Measurements from ENCODE around the gene GPA33.

GPA33 gene

GRCh38 chr1:167095368-167095767, 5.2 kb upstream of the GPA33 start:
- no peaks in the 10 kb centered on the region for H3K27me3 ChIP-seq (ENCODE audit: control insufficient read depth, insufficient read depth, low read length)
- peaks cover 6% of the 10 kb centered on the region for H3K4me1 ChIP-seq (ENCODE audit: control insufficient read depth, insufficient read depth, low read length)
- no peak overlapping the region for H3K9ac ChIP-seq (ENCODE audit: low read length)
- no peaks in the 10 kb centered on the region for H3K36me3 ChIP-seq (ENCODE audit: control insufficient read depth, insufficient read depth, low read length)
- H3K9me3 ChIP-seq (ENCODE audit: control insufficient read depth, low read length): no peaks in the 10 kb centered on the region
- no peak overlapping the region for H3K4me3 ChIP-seq (ENCODE audit: low read length)

- H3K4me3 ChIP-seq (ENCODE audit: low read length): no peak overlapping the region
- peaks cover 11% of the 10 kb centered on the region for H3K4me1 ChIP-seq (ENCODE audit: control insufficient read depth, insufficient read depth, low read length)
- no peaks in the 10 kb centered on the region for H3K36me3 ChIP-seq (ENCODE audit: control insufficient read depth, insufficient read depth, low read length)
- no peak overlapping the region for H3K9ac ChIP-seq (ENCODE audit: low read length)
- H3K9me3 ChIP-seq (ENCODE audit: control insufficient read depth, low read length): no peaks in the 10 kb centered on the region
- H3K27me3 ChIP-seq (ENCODE audit: control insufficient read depth, insufficient read depth, low read length): no peaks in the 10 kb centered on the region
These were observed 4.5 kb upstream of the GPA33 start for GRCh38 chr1:167094690-167095089.

- Histone ChIP-seq H3K4me1 (ENCODE audit: control insufficient read depth, insufficient read depth, low read length) (peaks cover 11% of the 10 kb centered on the region), H3K4me3 (ENCODE audit: low read length) (no peak within 1 kb of the TSS), H3K36me3 (ENCODE audit: control insufficient read depth, insufficient read depth, low read length) (no peaks in the 10 kb centered on the region), H3K9me3 (ENCODE audit: control insufficient read depth, low read length) (no peaks in the 10 kb centered on the region), H3K9ac (ENCODE audit: low read length) (no peak within 1 kb of the TSS), H3K27me3 (ENCODE audit: control insufficient read depth, insufficient read depth, low read length) (no peaks in the 10 kb centered on the region)
These were observed 3.8 kb upstream of the GPA33 start, which contains the start of gene STYXL2 for GRCh38 chr1:167093846-167094516. TSS of gene STYXL2 (plus strand) at chr1:167094075. CDS start at chr1:167094850, 775 bp downstream.

GRCh38 chr1:167092653-167093052, 2.5 kb upstream of the GPA33 start:
- Histone ChIP-seq H3K4me3 (ENCODE audit: low read length) (no peak overlapping the region), H3K27me3 (ENCODE audit: control insufficient read depth, insufficient read depth, low read length) (no peaks in the 10 kb centered on the region), H3K9me3 (ENCODE audit: control insufficient read depth, low read length) (no peaks in the 10 kb centered on the region), H3K4me1 (ENCODE audit: control insufficient read depth, insufficient read depth, low read length) (peaks cover 11% of the 10 kb centered on the region), H3K9ac (ENCODE audit: low read length) (no peak overlapping the region), H3K36me3 (ENCODE audit: control insufficient read depth, insufficient read depth, low read length) (no peaks in the 10 kb centered on the region)

- peak overlapping the region; percentile 38 for H3K9ac ChIP-seq (ENCODE audit: low read length)
- H3K4me1 ChIP-seq (ENCODE audit: control insufficient read depth, insufficient read depth, low read length): peaks cover 11% of the 10 kb centered on the region
- H3K4me3 ChIP-seq (ENCODE audit: low read length): no peak overlapping the region
- no peaks in the 10 kb centered on the region for H3K9me3 ChIP-seq (ENCODE audit: control insufficient read depth, low read length)
- H3K27me3 ChIP-seq (ENCODE audit: control insufficient read depth, insufficient read depth, low read length): no peaks in the 10 kb centered on the region
- H3K36me3 ChIP-seq (ENCODE audit: control insufficient read depth, insufficient read depth, low read length): no peaks in the 10 kb centered on the region
These were observed 251 bp downstream of the GPA33 start for GRCh38 chr1:167089939-167090313.

- H3K4me3 ChIP-seq (ENCODE audit: low read length): no peak overlapping the region
- H3K4me1 ChIP-seq (ENCODE audit: control insufficient read depth, insufficient read depth, low read length): peaks cover 21% of the 10 kb centered on the region
- no peaks in the 10 kb centered on the region for H3K36me3 ChIP-seq (ENCODE audit: control insufficient read depth, insufficient read depth, low read length)
- H3K9me3 ChIP-seq (ENCODE audit: control insufficient read depth, low read length): no peaks in the 10 kb centered on the region
- H3K9ac ChIP-seq (ENCODE audit: low read length): no peak overlapping the region
- no peaks in the 10 kb centered on the region for H3K27me3 ChIP-seq (ENCODE audit: control insufficient read depth, insufficient read depth, low read length)
These were observed 1.3 kb downstream of the GPA33 start for GRCh38 chr1:167088746-167089417.

- H3K4me3 ChIP-seq (ENCODE audit: low read length): no peak overlapping the region
These were observed 3.4 kb downstream of the GPA33 start for GRCh38 chr1:167086768-167087167.

GRCh38 chr1:167086033-167086432, 4.1 kb downstream of the GPA33 start:
- H3K27me3 ChIP-seq (ENCODE audit: control insufficient read depth, insufficient read depth, low read length): no peaks in the 10 kb centered on the region
- no peak overlapping the region for H3K4me3 ChIP-seq (ENCODE audit: low read length)
- peaks cover 45% of the 10 kb centered on the region for H3K4me1 ChIP-seq (ENCODE audit: control insufficient read depth, insufficient read depth, low read length)
- H3K9me3 ChIP-seq (ENCODE audit: control insufficient read depth, low read length): no peaks in the 10 kb centered on the region
- H3K36me3 ChIP-seq (ENCODE audit: control insufficient read depth, insufficient read depth, low read length): no peaks in the 10 kb centered on the region
- H3K9ac ChIP-seq (ENCODE audit: low read length): no peak overlapping the region

More at GRCh38 chr1:167086768-167087167, 3.4 kb downstream of the GPA33 start:
- H3K36me3 ChIP-seq (ENCODE audit: control insufficient read depth, insufficient read depth, low read length): no peaks in the 10 kb centered on the region
- no peak overlapping the region for H3K9ac ChIP-seq (ENCODE audit: low read length)
- no peaks in the 10 kb centered on the region for H3K9me3 ChIP-seq (ENCODE audit: control insufficient read depth, low read length)
- peaks cover 41% of the 10 kb centered on the region for H3K4me1 ChIP-seq (ENCODE audit: control insufficient read depth, insufficient read depth, low read length)
- no peaks in the 10 kb centered on the region for H3K27me3 ChIP-seq (ENCODE audit: control insufficient read depth, insufficient read depth, low read length)

- no peaks in the 10 kb centered on the region for H3K9me3 ChIP-seq (ENCODE audit: control insufficient read depth, low read length)
- no peak overlapping the region for H3K4me3 ChIP-seq (ENCODE audit: low read length)
- no peaks in the 10 kb centered on the region for H3K27me3 ChIP-seq (ENCODE audit: control insufficient read depth, insufficient read depth, low read length)
- H3K4me1 ChIP-seq (ENCODE audit: control insufficient read depth, insufficient read depth, low read length): peaks cover 34% of the 10 kb centered on the region
- H3K9ac ChIP-seq (ENCODE audit: low read length): no peak overlapping the region
- no peaks in the 10 kb centered on the region for H3K36me3 ChIP-seq (ENCODE audit: control insufficient read depth, insufficient read depth, low read length)
These were observed 5.4 kb downstream of the GPA33 start for GRCh38 chr1:167084757-167085156.

- no peak overlapping the region for H3K9ac ChIP-seq (ENCODE audit: low read length)
These were observed 6.3 kb downstream of the GPA33 start for GRCh38 chr1:167083871-167084270.

GRCh38 chr1:167083066-167083665, 7.0 kb downstream of the GPA33 start:
- Histone ChIP-seq H3K9me3 (ENCODE audit: control insufficient read depth, low read length) (no peaks in the 10 kb centered on the region), H3K4me3 (ENCODE audit: low read length) (no peak overlapping the region), H3K27me3 (ENCODE audit: control insufficient read depth, insufficient read depth, low read length) (no peaks in the 10 kb centered on the region), H3K36me3 (ENCODE audit: control insufficient read depth, insufficient read depth, low read length) (no peaks in the 10 kb centered on the region), H3K9ac (ENCODE audit: low read length) (peak overlapping the region; percentile 29), H3K4me1 (ENCODE audit: control insufficient read depth, insufficient read depth, low read length) (peaks cover 34% of the 10 kb centered on the region)

More at GRCh38 chr1:167083871-167084270, 6.3 kb downstream of the GPA33 start:
- Histone ChIP-seq H3K4me3 (ENCODE audit: low read length) (no peak overlapping the region), H3K36me3 (ENCODE audit: control insufficient read depth, insufficient read depth, low read length) (no peaks in the 10 kb centered on the region), H3K9me3 (ENCODE audit: control insufficient read depth, low read length) (no peaks in the 10 kb centered on the region), H3K4me1 (ENCODE audit: control insufficient read depth, insufficient read depth, low read length) (peaks cover 34% of the 10 kb centered on the region), H3K27me3 (ENCODE audit: control insufficient read depth, insufficient read depth, low read length) (no peaks in the 10 kb centered on the region)

- no peaks in the 10 kb centered on the region for H3K27me3 ChIP-seq (ENCODE audit: control insufficient read depth, insufficient read depth, low read length)
- H3K9ac ChIP-seq (ENCODE audit: low read length): peak overlapping the region; percentile 29
These were observed 7.6 kb downstream of the GPA33 start for GRCh38 chr1:167082511-167083027.

More at GRCh38 chr1:167082511-167083027, 7.6 kb downstream of the GPA33 start:
- H3K9me3 ChIP-seq (ENCODE audit: control insufficient read depth, low read length): no peaks in the 10 kb centered on the region
- H3K4me1 ChIP-seq (ENCODE audit: control insufficient read depth, insufficient read depth, low read length): peaks cover 39% of the 10 kb centered on the region
- H3K36me3 ChIP-seq (ENCODE audit: control insufficient read depth, insufficient read depth, low read length): no peaks in the 10 kb centered on the region
- H3K4me3 ChIP-seq (ENCODE audit: low read length): no peak overlapping the region
